ENCODE measurements around the gene TESK2.

TESK2 gene

GRCh38 chr1:45337630-45338325, 153.2 kb downstream of the TESK2 start:
- DNase-seq (ENCODE audit: low spot score): no peak

GRCh38 chr1:45335855-45336324, 155.1 kb downstream of the TESK2 start:
- no peak for DNase-seq (ENCODE audit: low spot score)

- DNase-seq (ENCODE audit: low spot score): no peak
Observed at GRCh38 chr1:45334308-45335245, 156.4 kb downstream of the TESK2 start.

- DNase-seq (ENCODE audit: low spot score): no peak
Observed at GRCh38 chr1:45332346-45332720, 158.6 kb downstream of the TESK2 start.

- DNase-seq (ENCODE audit: low spot score): no peak
Observed at GRCh38 chr1:45331436-45332345, 159.3 kb downstream of the TESK2 start.

- no peak for DNase-seq (ENCODE audit: low spot score)
Observed at GRCh38 chr1:45329445-45329844, 161.5 kb downstream of the TESK2 start.

- no peak for DNase-seq (ENCODE audit: low spot score)
Observed at GRCh38 chr1:45328680-45329079, 162.3 kb downstream of the TESK2 start.

GRCh38 chr1:45327644-45328515, 163.1 kb downstream of the TESK2 start:
- DNase-seq (ENCODE audit: low spot score): no peak

GRCh38 chr1:45326627-45327623, 164.0 kb downstream of the TESK2 start, which contains the start of gene HPDL:
Gene HPDL, plus strand, starts transcription at chr1:45326895. Its CDS starts 254 bp downstream, at chr1:45327149.
- DNase-seq (ENCODE audit: low spot score): peak; percentile 82

GRCh38 chr1:45325851-45326506, 165.0 kb downstream of the TESK2 start:
- no peak for DNase-seq (ENCODE audit: low spot score)

- no peak for DNase-seq (ENCODE audit: low spot score)
Observed at GRCh38 chr1:45322486-45323040, 168.4 kb downstream of the TESK2 start.

- DNase-seq (ENCODE audit: low spot score): no peak
Observed at GRCh38 chr1:45321444-45321843, 169.5 kb downstream of the TESK2 start.

- DNase-seq (ENCODE audit: low spot score): no peak
Observed at GRCh38 chr1:45319761-45320160, 171.2 kb downstream of the TESK2 start.

GRCh38 chr1:45317166-45317565, 173.8 kb downstream of the TESK2 start:
- no peak for DNase-seq (ENCODE audit: low spot score)

GRCh38 chr1:45314266-45314665, 176.7 kb downstream of the TESK2 start:
- DNase-seq (ENCODE audit: low spot score): no peak

- no peak for DNase-seq (ENCODE audit: low spot score)
Observed at GRCh38 chr1:45306905-45307304, 184.1 kb downstream of the TESK2 start.

- no peak for DNase-seq (ENCODE audit: low spot score)
Observed at GRCh38 chr1:45306319-45306718, 184.6 kb downstream of the TESK2 start.

- no peak for DNase-seq (ENCODE audit: low spot score)
Observed at GRCh38 chr1:45305231-45305630, 185.7 kb downstream of the TESK2 start.
